ENCODE results near the gene VWA5B1. TPM values are rescaled to one million over a fixed set of nuclear protein-coding genes. Genes with fewer than 3 reads are reported as not detected.

VWA5B1 gene
- total RNA-seq, 2 donors from 2014 or later: 0.28 to 1.5 TPM

- intact Hi-C loops (cut with DNase I, micrococcal nuclease): no loop called here
- DNase-seq (no peak), ATAC-seq (no peak)
Observed at GRCh38 chr1:20371883-20372282, 81.2 kb downstream of the VWA5B1 start.

DNA sequence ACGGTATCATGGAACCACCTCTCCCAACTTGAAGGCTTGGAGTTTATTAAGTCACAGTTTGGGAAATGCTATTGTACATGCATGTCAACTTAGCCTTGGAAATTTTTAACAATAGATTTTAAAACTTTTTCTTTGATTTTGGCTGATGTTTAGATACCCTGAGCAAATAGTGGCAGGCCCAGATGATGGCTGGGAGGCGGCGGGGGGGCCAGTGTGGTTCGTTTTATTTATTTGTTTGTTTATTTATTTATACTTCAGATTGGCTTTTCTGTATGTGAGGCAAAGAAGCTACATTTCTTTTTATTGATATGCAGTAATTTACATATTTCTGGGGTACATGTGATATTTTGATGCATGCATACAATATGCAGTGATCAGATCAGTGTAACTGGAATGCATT lies 82.0 kb downstream of the VWA5B1 start:
- intact Hi-C loops (cut with DNase I, micrococcal nuclease): no loop called here
- ATAC-seq (no peak), DNase-seq (no peak)

DNA sequence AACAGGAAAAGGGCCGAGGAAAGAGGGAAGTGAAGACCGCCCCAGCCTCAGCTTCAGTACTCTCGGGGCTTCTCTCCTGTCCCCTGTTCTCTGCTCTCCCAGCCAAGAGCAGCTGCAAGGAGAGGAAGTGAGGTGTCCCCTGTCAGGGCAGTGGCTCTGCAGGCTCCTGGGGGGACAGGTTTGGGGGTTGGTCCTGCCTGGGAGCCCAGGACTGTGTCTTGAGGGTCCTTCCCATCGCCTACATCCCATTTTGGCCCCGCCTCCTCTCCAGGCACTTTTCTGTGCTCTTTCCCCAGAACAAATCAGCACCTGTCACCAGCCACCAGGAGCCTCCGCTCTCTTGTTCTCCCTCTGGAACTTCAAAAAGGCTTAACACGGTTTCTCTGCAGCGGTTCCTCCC lies 82.6 kb downstream of the VWA5B1 start:
- DNase-seq (no peak), ATAC-seq (no peak)
- intact Hi-C loops (cut with DNase I, micrococcal nuclease): no loop called here

DNA sequence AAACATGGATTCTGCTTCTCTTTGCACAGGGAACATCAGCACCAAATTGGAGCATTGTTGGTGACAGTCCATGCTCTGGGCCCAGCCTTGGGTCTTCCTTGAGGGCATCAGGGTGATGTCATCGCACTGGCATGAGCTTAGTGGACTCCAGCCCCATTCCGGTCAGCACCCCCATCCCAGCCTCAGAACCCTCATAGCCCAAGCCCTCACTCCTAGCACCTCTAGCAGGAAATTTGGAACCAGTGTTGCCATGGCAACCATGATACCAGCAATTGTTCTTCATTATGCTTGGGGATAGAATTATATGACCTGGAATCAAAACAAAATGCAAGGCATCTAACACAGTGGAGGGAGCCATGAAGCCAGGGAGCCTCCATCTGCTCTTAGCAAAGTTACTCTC lies 83.1 kb downstream of the VWA5B1 start:
- DNase-seq (no peak), ATAC-seq (no peak)
- intact Hi-C loops (cut with DNase I, micrococcal nuclease): no loop called here

DNA sequence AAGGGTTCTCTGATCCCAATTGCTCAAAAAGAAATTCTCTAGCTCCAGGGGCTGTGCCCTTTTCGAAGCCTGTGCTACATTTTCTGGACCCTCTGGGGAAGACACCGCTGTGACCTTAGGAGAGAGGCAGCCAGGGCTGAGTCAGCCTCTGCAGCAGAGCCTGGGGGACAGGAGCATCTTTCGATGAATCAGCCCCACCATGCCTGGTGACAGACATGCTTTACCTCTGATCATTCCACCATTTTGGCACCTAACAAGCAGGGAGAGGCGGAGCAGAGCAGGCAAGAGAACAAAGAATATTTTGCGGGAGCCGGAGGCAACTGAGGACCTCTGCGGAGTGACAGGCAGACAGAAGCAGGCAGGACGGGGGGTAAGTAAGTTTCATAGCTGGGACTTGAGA lies 84.9 kb downstream of the VWA5B1 start:
- intact Hi-C loops (cut with DNase I, micrococcal nuclease): no loop called here
- DNase-seq (no peak), ATAC-seq (no peak)

DNA sequence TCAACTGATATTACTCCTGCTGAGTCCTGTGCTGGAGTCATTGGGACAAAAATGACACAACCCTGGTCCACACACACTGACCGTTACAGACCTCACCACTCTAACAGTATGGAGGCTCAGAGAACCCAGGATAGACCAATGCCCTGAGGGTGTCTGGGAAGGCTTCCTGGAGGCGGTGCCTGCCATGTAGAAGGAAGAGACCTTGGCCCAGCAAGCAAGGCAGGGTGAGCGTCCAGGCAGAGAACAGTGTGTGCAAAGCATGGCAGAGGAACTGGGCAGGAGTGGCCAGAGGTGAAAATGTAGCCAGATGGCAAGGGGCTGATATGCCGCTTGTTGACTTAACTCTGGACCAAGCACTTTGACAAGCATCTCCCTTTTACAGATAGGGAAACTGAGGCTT lies 85.5 kb downstream of the VWA5B1 start:
- intact Hi-C loops (cut with DNase I, micrococcal nuclease): no loop called here
- DNase-seq (no peak), ATAC-seq (no peak)

DNA sequence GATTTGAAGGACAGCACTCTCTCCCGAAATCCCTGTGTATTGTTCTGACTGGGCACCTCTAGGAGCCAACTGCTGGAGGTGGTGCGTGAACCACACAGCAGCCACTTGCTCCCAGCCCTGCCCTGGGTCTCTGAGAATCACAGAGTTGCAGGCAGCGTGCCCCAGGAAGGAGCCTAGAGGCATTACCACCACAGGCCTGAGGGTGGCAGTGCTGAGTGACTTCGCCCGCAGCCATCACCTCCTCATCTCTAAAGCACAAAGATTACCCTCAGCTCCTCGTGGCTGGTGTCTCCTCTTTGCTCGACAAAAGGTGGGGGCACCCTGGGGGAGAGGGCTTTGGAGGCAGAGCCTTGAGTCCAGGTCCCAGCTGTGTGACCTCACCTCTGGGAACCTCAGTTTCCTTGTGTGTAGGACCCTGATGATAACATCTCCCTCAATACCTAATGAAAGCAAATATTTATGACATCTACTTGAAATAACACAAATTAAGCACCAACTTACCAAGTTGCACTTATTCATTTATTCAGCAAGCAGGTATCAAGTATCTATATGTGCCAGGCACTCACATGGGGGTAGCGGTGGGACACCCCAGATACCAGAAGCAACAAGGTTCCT lies 86.3 kb downstream of the VWA5B1 start:
- DNase-seq: peak in 1 of 2 donors; percentile 51
- intact Hi-C loops (cut with DNase I, micrococcal nuclease): no loop called here
- ATAC-seq: peak; percentile 83

- ATAC-seq (no peak), DNase-seq (no peak)
- intact Hi-C loops (cut with DNase I, micrococcal nuclease): no loop called here
Observed at GRCh38 chr1:20377516-20378270, 87.0 kb downstream of the VWA5B1 start.

- DNase-seq: no peak
- ATAC-seq: no peak
Observed at GRCh38 chr1:20379075-20379474, 88.4 kb downstream of the VWA5B1 start.

GRCh38 chr1:20380175-20380574 lies 89.5 kb downstream of the VWA5B1 start:
- ATAC-seq: no peak
- intact Hi-C loops (cut with DNase I, micrococcal nuclease): no loop called here
- DNase-seq: no peak

More at GRCh38 chr1:20379075-20379474, 88.4 kb downstream of the VWA5B1 start:
- intact Hi-C loops (cut with DNase I, micrococcal nuclease): no loop called here

DNA sequence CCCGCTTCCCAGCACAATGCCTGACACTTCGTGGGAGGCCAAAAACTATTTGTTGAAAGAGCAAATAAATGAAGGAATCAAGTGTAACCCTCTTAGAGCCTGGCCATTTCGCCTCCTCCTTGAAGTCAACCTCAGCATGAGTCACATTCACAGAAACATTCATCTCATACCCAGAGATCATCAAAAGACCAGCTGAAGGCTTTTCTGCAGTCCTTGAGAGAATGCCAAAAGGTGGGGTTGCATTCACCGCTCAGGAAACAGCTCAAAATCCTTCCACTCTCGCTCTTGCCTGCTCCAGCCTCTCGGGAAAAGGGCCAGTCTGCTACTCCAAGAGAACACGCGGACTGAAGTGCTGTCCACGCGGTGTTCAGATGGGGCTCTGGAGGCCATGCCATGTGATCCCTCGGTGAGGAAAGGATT lies 90.0 kb downstream of the VWA5B1 start:
- no peak for ATAC-seq
- intact Hi-C loops (cut with DNase I, micrococcal nuclease): no loop called here
- DNase-seq: no peak

- DNase-seq: no peak
- ATAC-seq: no peak
- intact Hi-C loops (cut with DNase I, micrococcal nuclease): no loop called here
Observed at GRCh38 chr1:20381045-20381641, 90.5 kb downstream of the VWA5B1 start.

DNA sequence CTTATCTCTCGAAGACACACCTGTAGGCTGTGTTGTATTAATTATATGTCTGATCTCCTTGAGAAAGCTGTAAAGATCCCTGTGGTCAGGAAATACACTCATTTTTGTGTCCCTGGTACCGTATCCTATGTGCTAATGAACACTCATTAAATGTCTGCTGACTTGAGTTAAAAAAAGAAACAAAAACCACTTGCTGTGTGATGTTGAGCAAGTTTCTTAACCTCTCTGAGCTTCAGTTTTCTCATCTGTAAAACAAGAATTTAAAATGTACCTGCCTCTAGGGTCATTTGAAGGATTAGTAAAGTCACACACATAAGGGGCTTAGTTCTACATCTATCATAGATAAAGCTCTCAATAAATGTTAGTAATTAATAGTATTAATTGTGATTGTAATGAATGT lies 91.3 kb downstream of the VWA5B1 start:
- intact Hi-C loops (cut with DNase I, micrococcal nuclease): no loop called here
- ATAC-seq (no peak), DNase-seq (no peak)

GRCh38 chr1:20382711-20383110 lies 92.0 kb downstream of the VWA5B1 start:
- ATAC-seq: no peak
- no peak for DNase-seq
- intact Hi-C loops (cut with DNase I, micrococcal nuclease): no loop called here

DNA sequence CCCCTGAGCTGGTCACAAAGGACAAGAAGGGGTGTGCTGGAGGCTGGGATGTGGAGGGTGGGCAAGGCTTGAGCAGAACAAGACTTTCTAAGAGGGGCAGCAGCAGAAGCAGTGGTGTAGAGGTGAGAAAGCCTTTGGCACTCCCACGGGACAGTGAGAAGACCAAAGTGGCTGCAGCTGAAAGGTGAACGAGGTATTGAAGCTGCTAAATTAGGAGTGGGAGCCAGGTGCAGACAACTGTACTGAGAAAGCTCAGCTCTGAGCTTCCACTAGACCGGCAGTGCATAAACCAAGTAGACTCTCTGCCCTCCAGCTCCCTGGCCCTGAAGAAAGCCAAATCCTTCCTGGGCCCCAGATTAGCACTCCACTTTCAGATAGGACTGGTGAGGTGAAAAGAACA lies 93.0 kb downstream of the VWA5B1 start:
- ATAC-seq: no peak
- intact Hi-C loops (cut with DNase I, micrococcal nuclease): no loop called here

DNA sequence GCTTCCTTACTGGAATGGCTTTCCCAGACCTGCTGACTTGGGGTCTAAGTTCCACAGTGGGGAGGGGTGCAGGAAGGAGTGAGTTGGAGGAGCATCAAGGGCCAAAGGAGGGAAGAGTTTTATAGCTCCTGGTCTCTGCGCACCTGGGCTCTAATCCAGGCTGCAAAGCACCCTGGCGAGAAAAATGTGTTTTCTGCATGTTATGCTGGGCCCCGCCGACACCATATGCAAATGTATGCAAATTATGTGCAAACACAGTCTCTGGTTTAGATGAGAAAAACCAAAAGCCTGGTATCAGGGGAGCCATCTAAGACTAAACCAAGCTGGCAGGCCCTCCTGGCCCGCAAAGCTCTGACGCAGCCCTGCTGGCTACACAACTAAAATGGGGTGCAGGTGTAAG lies 95.0 kb downstream of the VWA5B1 start:
- intact Hi-C loops (cut with DNase I, micrococcal nuclease): no loop called here
- no peak for DNase-seq
- no peak for ATAC-seq

More for the DNA sequence above, 93.0 kb downstream of the VWA5B1 start:
- DNase-seq: no peak

DNA sequence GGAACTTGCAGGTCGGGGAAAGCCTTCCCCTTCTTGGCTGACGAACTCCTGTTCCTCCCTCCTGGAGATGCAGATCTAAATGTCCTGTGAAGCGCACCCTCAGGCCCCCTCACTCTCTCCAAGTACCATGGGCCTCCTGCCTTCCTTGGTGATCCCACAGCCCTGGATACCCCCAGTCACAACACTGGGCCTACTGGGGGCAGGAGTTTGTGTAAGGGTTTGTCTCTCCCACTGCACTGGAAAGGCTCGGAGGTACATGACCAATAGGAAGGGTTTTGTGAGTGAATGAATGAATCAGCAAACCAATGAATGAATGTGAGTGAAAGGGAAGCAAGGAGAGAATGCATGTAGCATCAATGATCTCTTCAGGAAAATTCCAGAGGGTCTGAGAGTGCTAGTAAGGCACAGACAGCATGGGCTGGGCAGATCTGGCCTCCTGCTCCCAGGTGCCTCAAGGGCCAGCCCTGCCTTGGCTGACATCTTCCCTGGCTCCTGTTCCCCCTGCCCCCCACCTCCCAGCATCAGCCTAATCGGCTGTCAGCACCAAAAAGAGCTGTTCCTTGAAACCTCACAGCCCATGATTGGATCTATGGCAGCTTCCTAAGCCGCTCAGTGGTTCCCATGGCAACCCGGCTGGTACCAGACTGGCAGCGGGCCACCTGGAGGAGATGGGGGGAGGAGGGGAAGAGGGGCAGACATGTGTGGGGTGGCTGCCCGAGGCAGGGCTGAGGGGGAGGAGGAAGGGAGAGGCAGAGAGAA lies 95.8 kb downstream of the VWA5B1 start:
- intact Hi-C loops (cut with DNase I, micrococcal nuclease): no loop called here
- DNase-seq (no peak), ATAC-seq (no peak)

- ATAC-seq: no peak
- intact Hi-C loops (cut with DNase I, micrococcal nuclease): no loop called here
- no peak for DNase-seq
Observed at GRCh38 chr1:20389571-20389970, 98.9 kb downstream of the VWA5B1 start.

- DNase-seq: no peak
- ATAC-seq: no peak
- intact Hi-C loops (cut with DNase I, micrococcal nuclease): no loop called here
Observed at GRCh38 chr1:20390589-20391331, 100.1 kb downstream of the VWA5B1 start.
